Activated CD4-positive, alpha-beta T cell treated with anti-CD3 and anti-CD28 coated beads for 36 hours (primary cell): ENCODE data around the gene CENPP. TPM values are rescaled to one million over a fixed set of nuclear protein-coding genes. Genes with fewer than 3 reads are reported as not detected.
A peak's percentile ranks its signal among the peaks of the same experiment; 100 is the strongest.

Experiments
- ATAC-seq: fragments of 200-7000 bp; cut with Tn5 transposase; one replicate; pipeline ENCODE4 v1.10.0; 2021; ENCODE audit warnings: mild to moderate bottlenecking, moderate library complexity
- CTCF ChIA-PET: fragments of 350-600 bp; sonication (Branson Sonifier 250); formaldehyde crosslinking; loops from one replicate; lab custom pipeline; 2021; ENCODE audit warnings: antibody characterized with exemption; lab: Charles Lee
- POLR2A ChIA-PET: fragments of 350-600 bp; sonication (Branson Sonifier 250); formaldehyde crosslinking; loops from one replicate; lab custom pipeline; 2021; ENCODE audit warnings: antibody characterized with exemption, inconsistent platforms; lab: Charles Lee
- DNase-seq: peaks from one replicate; pipeline ENCODE4 v3.0.0-alpha.2; 2020
- H3K27ac Mint-ChIP-seq: one replicate; pipeline ENCODE4 v1.8.0; 2021; ENCODE audit warnings: mixed read lengths
- H3K27me3 Mint-ChIP-seq: one replicate; pipeline ENCODE4 v1.8.0; 2021; ENCODE audit warnings: mixed read lengths
- H3K36me3 Mint-ChIP-seq: one replicate; pipeline ENCODE4 v1.8.0; 2021; ENCODE audit warnings: low read depth, mixed read lengths
- H3K4me1 Mint-ChIP-seq: one replicate; pipeline ENCODE4 v1.8.0; 2021; ENCODE audit warnings: mixed read lengths
- H3K4me3 Mint-ChIP-seq: one replicate; pipeline ENCODE4 v1.8.0; 2021; ENCODE audit warnings: mild to moderate bottlenecking, moderate library complexity, mixed read lengths
- H3K9me3 Mint-ChIP-seq: one replicate; pipeline ENCODE4 v1.8.0; 2021; ENCODE audit warnings: low read depth, mixed read lengths
- intact Hi-C, 2 experiments: fragments of 100-400 bp; cut with DNase I in 1 of 2; cut with micrococcal nuclease in 1 of 2; formaldehyde crosslinking; loops; one replicate each; pipeline versions ENCODE4 v1.14.2 to v1.15.1; 2022 to 2024; cut with DNase I, micrococcal nuclease
- total RNA-seq, 2 experiments: library from RNA; stranded (reverse); gene quantifications; one replicate each; pipeline ENCODE4 v1.2.3, GENCODE V29; 2021

CENPP gene
- total RNA-seq, 2 experiments from 2014 or later = 22.8 to 32.3 TPM

- Mint-ChIP-seq H3K27ac (no peak overlapping the region), H3K9me3 (no peaks in the 10 kb centered on the region), H3K4me1 (no peaks in the 10 kb centered on the region), H3K27me3 (no peaks in the 10 kb centered on the region), H3K36me3 (no peaks in the 10 kb centered on the region), H3K4me3 (no peak overlapping the region)
- ChIA-PET POLR2A (interaction anchor here (0.6 kb wide), 1 partner anchor 141 kb away, joined by 6 read pairs; no protein-coding TSS in a partner anchor), CTCF (interaction anchor here (0.5 to 1.0 kb wide), 2 partner anchors 14 to 17 kb away, joined by 3 to 4 read pairs; no protein-coding TSS in a partner anchor)
- intact Hi-C loops = no loop called here
- DNase-seq (no peak), ATAC-seq (no peak)
Measured at GRCh38 chr9:92446536-92446935, 120.8 kb downstream of the CENPP start.

GRCh38 chr9:92455217-92455616 lies 129.5 kb downstream of the CENPP start:
- CTCF ChIA-PET = interaction anchor here (0.8 to 1.2 kb wide), 3 partner anchors 10 to 315 kb away, joined by 3 to 4 read pairs (median 4); no protein-coding TSS in a partner anchor
- Mint-ChIP-seq H3K9me3 (no peaks in the 10 kb centered on the region), H3K36me3 (no peaks in the 10 kb centered on the region), H3K27me3 (no peaks in the 10 kb centered on the region), H3K4me1 (no peaks in the 10 kb centered on the region), H3K4me3 (no peak overlapping the region), H3K27ac (no peak overlapping the region)
- POLR2A ChIA-PET = no interaction called here
- ATAC-seq = no peak
- DNase-seq = peak; percentile 19
- intact Hi-C loops = no loop called here

GRCh38 chr9:92457576-92457975 lies 131.8 kb downstream of the CENPP start:
- ChIA-PET CTCF (no interaction called here), POLR2A (no interaction called here)
- Mint-ChIP-seq H3K4me3 (no peak overlapping the region), H3K27ac (no peak overlapping the region), H3K27me3 (no peaks in the 10 kb centered on the region), H3K36me3 (no peaks in the 10 kb centered on the region), H3K4me1 (no peaks in the 10 kb centered on the region), H3K9me3 (no peaks in the 10 kb centered on the region)
- DNase-seq = no peak
- intact Hi-C loops = no loop called here
- ATAC-seq = no peak

GRCh38 chr9:92463387-92463786 lies 137.6 kb downstream of the CENPP start:
- H3K27me3 Mint-ChIP-seq = no peaks in the 10 kb centered on the region
- ChIA-PET POLR2A (no interaction called here), CTCF (interaction anchor here (1.2 kb wide), 1 partner anchor 17 kb away, joined by 4 read pairs; no protein-coding TSS in a partner anchor)
- DNase-seq (no peak), ATAC-seq (no peak)
- no peak overlapping the region for H3K4me3 Mint-ChIP-seq
- H3K27ac Mint-ChIP-seq = no peak overlapping the region
- H3K4me1 Mint-ChIP-seq = no peaks in the 10 kb centered on the region
- no peaks in the 10 kb centered on the region for H3K36me3 Mint-ChIP-seq
- H3K9me3 Mint-ChIP-seq = no peaks in the 10 kb centered on the region
- intact Hi-C loops = no loop called here

GRCh38 chr9:92463984-92464383 lies 138.2 kb downstream of the CENPP start:
- intact Hi-C loops = no loop called here
- Mint-ChIP-seq H3K27me3 (no peaks in the 10 kb centered on the region), H3K4me3 (no peak overlapping the region), H3K4me1 (no peaks in the 10 kb centered on the region), H3K27ac (no peak overlapping the region), H3K9me3 (no peaks in the 10 kb centered on the region), H3K36me3 (no peaks in the 10 kb centered on the region)
- DNase-seq = no peak
- ChIA-PET CTCF (interaction anchor here (1.2 kb wide), 1 partner anchor 17 kb away, joined by 4 read pairs; no protein-coding TSS in a partner anchor), POLR2A (no interaction called here)
- no peak for ATAC-seq

GRCh38 chr9:92467041-92467440 lies 141.3 kb downstream of the CENPP start:
- H3K27me3 Mint-ChIP-seq = no peaks in the 10 kb centered on the region
- H3K4me1 Mint-ChIP-seq = no peaks in the 10 kb centered on the region
- intact Hi-C loops = no loop called here
- no peak overlapping the region for H3K27ac Mint-ChIP-seq
- H3K9me3 Mint-ChIP-seq = no peaks in the 10 kb centered on the region
- POLR2A ChIA-PET = no interaction called here
- CTCF ChIA-PET = no interaction called here
- H3K4me3 Mint-ChIP-seq = no peak overlapping the region
- H3K36me3 Mint-ChIP-seq = no peaks in the 10 kb centered on the region
- no peak for DNase-seq
- no peak for ATAC-seq

GRCh38 chr9:92467511-92467910 lies 141.8 kb downstream of the CENPP start:
- Mint-ChIP-seq H3K36me3 (no peaks in the 10 kb centered on the region), H3K9me3 (no peaks in the 10 kb centered on the region), H3K27me3 (no peaks in the 10 kb centered on the region), H3K4me3 (no peak overlapping the region), H3K4me1 (no peaks in the 10 kb centered on the region), H3K27ac (no peak overlapping the region)
- no peak for ATAC-seq
- intact Hi-C loops = no loop called here
- ChIA-PET CTCF (no interaction called here), POLR2A (no interaction called here)
- no peak for DNase-seq

- Mint-ChIP-seq H3K27me3 (no peaks in the 10 kb centered on the region), H3K9me3 (no peaks in the 10 kb centered on the region), H3K36me3 (no peaks in the 10 kb centered on the region), H3K4me3 (no peak overlapping the region), H3K4me1 (no peaks in the 10 kb centered on the region), H3K27ac (no peak overlapping the region)
- ChIA-PET CTCF (no interaction called here), POLR2A (no interaction called here)
- ATAC-seq = no peak
- no peak for DNase-seq
- intact Hi-C loops = no loop called here
Measured at GRCh38 chr9:92468206-92468605, 142.5 kb downstream of the CENPP start.

GRCh38 chr9:92474587-92474986 lies 148.8 kb downstream of the CENPP start:
- Mint-ChIP-seq H3K4me3 (no peak overlapping the region), H3K27ac (no peak overlapping the region), H3K36me3 (no peaks in the 10 kb centered on the region), H3K9me3 (no peaks in the 10 kb centered on the region), H3K27me3 (no peaks in the 10 kb centered on the region), H3K4me1 (no peaks in the 10 kb centered on the region)
- intact Hi-C loops = no loop called here
- POLR2A ChIA-PET = no interaction called here
- CTCF ChIA-PET = no interaction called here
- DNase-seq (no peak), ATAC-seq (no peak)

- no peak overlapping the region for H3K27ac Mint-ChIP-seq
- no peaks in the 10 kb centered on the region for H3K9me3 Mint-ChIP-seq
- DNase-seq = peak; percentile 7
- intact Hi-C loops = no loop called here
- CTCF ChIA-PET = no interaction called here
- peaks cover 5% of the 10 kb centered on the region for H3K4me1 Mint-ChIP-seq
- POLR2A ChIA-PET = no interaction called here
- peak; percentile 33 for ATAC-seq
- H3K27me3 Mint-ChIP-seq = no peaks in the 10 kb centered on the region
- no peak overlapping the region for H3K4me3 Mint-ChIP-seq
- H3K36me3 Mint-ChIP-seq = no peaks in the 10 kb centered on the region
Measured at GRCh38 chr9:92476962-92477361, 151.2 kb downstream of the CENPP start.

GRCh38 chr9:92478783-92479182 lies 153.0 kb downstream of the CENPP start:
- POLR2A ChIA-PET = no interaction called here
- Mint-ChIP-seq H3K36me3 (no peaks in the 10 kb centered on the region), H3K27me3 (no peaks in the 10 kb centered on the region), H3K27ac (no peak overlapping the region), H3K4me1 (peaks cover 5% of the 10 kb centered on the region), H3K9me3 (no peaks in the 10 kb centered on the region), H3K4me3 (no peak overlapping the region)
- intact Hi-C loops = no loop called here
- DNase-seq (no peak), ATAC-seq (no peak)
- CTCF ChIA-PET = no interaction called here

GRCh38 chr9:92479346-92479745 lies 153.6 kb downstream of the CENPP start:
- Mint-ChIP-seq H3K4me3 (no peak overlapping the region), H3K9me3 (no peaks in the 10 kb centered on the region), H3K27me3 (no peaks in the 10 kb centered on the region), H3K4me1 (peaks cover 5% of the 10 kb centered on the region), H3K27ac (no peak overlapping the region), H3K36me3 (no peaks in the 10 kb centered on the region)
- ChIA-PET POLR2A (no interaction called here), CTCF (no interaction called here)
- no peak for DNase-seq
- ATAC-seq = no peak
- intact Hi-C loops = no loop called here
